Measurements from ENCODE around the gene PRSS23. TPM values are rescaled to one million over a fixed set of nuclear protein-coding genes. Genes with fewer than 3 reads are reported as not detected.

PRSS23 gene
- total RNA-seq, 4 donors from 2014 or later, result 13.0 to 29.1 (median 18.9) TPM

- Histone ChIP-seq H3K9me3 (no peaks in the 10 kb centered on the region), H3K4me1 (peaks cover 43% of the 10 kb centered on the region), H3K27me3 (no peaks in the 10 kb centered on the region), H3K36me3 (no peaks in the 10 kb centered on the region), H3K4me3 (peak overlapping the region; percentile 66), H3K27ac (peak overlapping the region; percentile 22)
- TF ChIP-seq EP300 (IDR thresholded peaks at IDR 0.05) (no peak), POLR2AphosphoS5 (IDR thresholded peaks at IDR 0.05) (no peak), POLR2A (IDR thresholded peaks at IDR 0.05) (no peak), CTCF (IDR thresholded peaks at IDR 0.05) (no peak)
- 68% methylated on average over 2 of the region's 2 CpGs for WGBS
- no peak for DNase-seq (ENCODE audit: low spot score in 2 of 2)
Measured at GRCh38 chr11:86801364-86801763, 1.0 kb downstream of the PRSS23 start.

DNA sequence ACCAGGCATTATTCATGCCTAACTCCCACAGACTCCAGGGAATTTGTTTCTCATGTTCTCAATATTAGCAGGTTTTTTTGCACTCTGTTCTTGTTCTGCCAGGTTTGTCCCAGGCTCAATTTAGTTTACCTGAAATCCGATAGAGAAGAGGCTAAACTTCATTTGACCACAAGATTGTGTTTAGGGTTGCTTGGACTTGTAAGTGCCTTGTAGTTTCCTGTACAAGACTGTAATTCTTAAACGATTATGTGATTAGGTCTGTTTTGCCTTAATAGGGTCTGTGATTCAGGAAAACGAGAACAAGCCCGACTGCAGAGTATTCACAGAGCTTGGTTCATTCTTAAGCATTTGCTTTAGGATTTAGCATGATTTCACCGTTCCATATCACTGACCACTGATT lies 1.8 kb downstream of the PRSS23 start:
- Histone ChIP-seq H3K9me3 (no peaks in the 10 kb centered on the region), H3K4me3 (peak overlapping the region; percentile 66), H3K36me3 (no peaks in the 10 kb centered on the region), H3K27me3 (no peaks in the 10 kb centered on the region), H3K4me1 (peaks cover 44% of the 10 kb centered on the region), H3K27ac (no peak overlapping the region)
- WGBS, result 62% methylated on average over 5 of the region's 5 CpGs
- DNase-seq (ENCODE audit: low spot score in 2 of 2), result no peak
- TF ChIP-seq POLR2A (IDR thresholded peaks at IDR 0.05) (no peak), CTCF (IDR thresholded peaks at IDR 0.05) (no peak), POLR2AphosphoS5 (IDR thresholded peaks at IDR 0.05) (no peak), EP300 (IDR thresholded peaks at IDR 0.05) (no peak)

DNA sequence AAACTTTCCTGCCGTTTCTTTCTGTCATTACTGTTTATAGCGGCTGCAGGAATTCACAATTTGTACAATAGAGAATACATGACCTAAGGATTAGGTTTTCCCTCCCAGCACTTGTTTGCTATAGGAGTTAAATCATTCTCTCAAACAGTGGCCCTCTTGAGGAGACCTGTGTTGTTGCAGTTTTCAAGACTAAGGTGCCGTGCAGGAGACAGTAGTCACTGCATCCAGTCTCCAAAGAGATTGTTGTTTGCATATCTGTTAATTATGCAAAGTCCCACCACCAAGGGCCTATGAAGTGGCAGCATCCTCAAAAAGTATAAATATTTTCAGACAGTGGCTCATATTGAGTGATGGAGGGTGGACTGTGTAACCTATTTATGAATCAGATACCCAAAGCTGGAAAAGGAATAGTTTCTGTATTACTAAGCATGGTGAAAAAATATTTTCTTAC lies 2.3 kb downstream of the PRSS23 start:
- Histone ChIP-seq H3K4me1 (peaks cover 44% of the 10 kb centered on the region), H3K27ac (no peak overlapping the region), H3K4me3 (peak overlapping the region; percentile 66), H3K9me3 (no peaks in the 10 kb centered on the region), H3K36me3 (no peaks in the 10 kb centered on the region), H3K27me3 (no peaks in the 10 kb centered on the region)
- no peak for DNase-seq (ENCODE audit: low spot score in 2 of 2)
- 32% methylated on average over 3 of the region's 3 CpGs for WGBS
- peak; percentile 1 to 56 for TF ChIP-seq CTCF (IDR thresholded peaks at IDR 0.05)
- TF ChIP-seq POLR2AphosphoS5 (IDR thresholded peaks at IDR 0.05), result no peak

GRCh38 chr11:86803136-86804045 lies 3.0 kb downstream of the PRSS23 start:
- TF ChIP-seq POLR2AphosphoS5 (IDR thresholded peaks at IDR 0.05) (no peak), POLR2A (IDR thresholded peaks at IDR 0.05) (no peak), EP300 (IDR thresholded peaks at IDR 0.05) (no peak), CTCF (IDR thresholded peaks at IDR 0.05) (no peak)
- Histone ChIP-seq H3K4me1 (peaks cover 44% of the 10 kb centered on the region), H3K27ac (peak overlapping the region; percentile 8), H3K4me3 (no peak overlapping the region), H3K9me3 (no peaks in the 10 kb centered on the region), H3K27me3 (no peaks in the 10 kb centered on the region), H3K36me3 (no peaks in the 10 kb centered on the region)
- 77% methylated on average over 5 of the region's 5 CpGs for WGBS
- DNase-seq (ENCODE audit: low spot score in 2 of 2), result no peak

DNA sequence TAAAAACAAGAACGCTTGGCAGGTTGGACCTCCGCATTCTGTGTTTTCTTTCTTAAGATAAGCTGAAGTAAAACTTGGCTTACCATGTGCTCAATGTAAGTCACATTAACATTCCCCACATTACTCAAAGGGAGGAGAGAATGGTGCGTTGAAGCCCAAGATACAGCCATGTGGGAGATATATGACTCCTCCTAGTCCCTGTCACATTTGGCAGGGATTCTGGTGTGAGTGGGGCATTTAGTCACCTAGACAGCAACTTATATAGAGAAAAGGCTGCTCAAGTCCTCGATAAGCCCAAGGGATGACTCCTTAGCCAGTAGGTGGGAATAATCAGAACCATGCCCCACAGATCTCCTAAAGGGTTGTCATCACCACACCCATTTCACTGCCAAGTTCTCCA lies 4.6 kb downstream of the PRSS23 start:
- WGBS, result 96% methylated on average over 4 of the region's 4 CpGs
- DNase-seq (ENCODE audit: low spot score in 2 of 2), result no peak
- Histone ChIP-seq H3K36me3 (no peaks in the 10 kb centered on the region), H3K4me3 (no peak overlapping the region), H3K27me3 (no peaks in the 10 kb centered on the region), H3K4me1 (peaks cover 44% of the 10 kb centered on the region), H3K27ac (peak overlapping the region; percentile 34), H3K9me3 (no peaks in the 10 kb centered on the region)
- TF ChIP-seq EP300 (IDR thresholded peaks at IDR 0.05) (no peak), POLR2AphosphoS5 (IDR thresholded peaks at IDR 0.05) (no peak), POLR2A (IDR thresholded peaks at IDR 0.05) (no peak), CTCF (IDR thresholded peaks at IDR 0.05) (no peak)

Data from suprapubic skin (tissue), 4 donors.